ENCODE measurements around the gene PLA2G3.
"Not testable (repeated sequence)": the region's sequence is repeated elsewhere in the genome, so short reads cannot be mapped to it uniquely, and the experiment has no call there.

PLA2G3 gene, protein sequence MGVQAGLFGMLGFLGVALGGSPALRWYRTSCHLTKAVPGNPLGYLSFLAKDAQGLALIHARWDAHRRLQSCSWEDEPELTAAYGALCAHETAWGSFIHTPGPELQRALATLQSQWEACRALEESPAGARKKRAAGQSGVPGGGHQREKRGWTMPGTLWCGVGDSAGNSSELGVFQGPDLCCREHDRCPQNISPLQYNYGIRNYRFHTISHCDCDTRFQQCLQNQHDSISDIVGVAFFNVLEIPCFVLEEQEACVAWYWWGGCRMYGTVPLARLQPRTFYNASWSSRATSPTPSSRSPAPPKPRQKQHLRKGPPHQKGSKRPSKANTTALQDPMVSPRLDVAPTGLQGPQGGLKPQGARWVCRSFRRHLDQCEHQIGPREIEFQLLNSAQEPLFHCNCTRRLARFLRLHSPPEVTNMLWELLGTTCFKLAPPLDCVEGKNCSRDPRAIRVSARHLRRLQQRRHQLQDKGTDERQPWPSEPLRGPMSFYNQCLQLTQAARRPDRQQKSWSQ

DNA sequence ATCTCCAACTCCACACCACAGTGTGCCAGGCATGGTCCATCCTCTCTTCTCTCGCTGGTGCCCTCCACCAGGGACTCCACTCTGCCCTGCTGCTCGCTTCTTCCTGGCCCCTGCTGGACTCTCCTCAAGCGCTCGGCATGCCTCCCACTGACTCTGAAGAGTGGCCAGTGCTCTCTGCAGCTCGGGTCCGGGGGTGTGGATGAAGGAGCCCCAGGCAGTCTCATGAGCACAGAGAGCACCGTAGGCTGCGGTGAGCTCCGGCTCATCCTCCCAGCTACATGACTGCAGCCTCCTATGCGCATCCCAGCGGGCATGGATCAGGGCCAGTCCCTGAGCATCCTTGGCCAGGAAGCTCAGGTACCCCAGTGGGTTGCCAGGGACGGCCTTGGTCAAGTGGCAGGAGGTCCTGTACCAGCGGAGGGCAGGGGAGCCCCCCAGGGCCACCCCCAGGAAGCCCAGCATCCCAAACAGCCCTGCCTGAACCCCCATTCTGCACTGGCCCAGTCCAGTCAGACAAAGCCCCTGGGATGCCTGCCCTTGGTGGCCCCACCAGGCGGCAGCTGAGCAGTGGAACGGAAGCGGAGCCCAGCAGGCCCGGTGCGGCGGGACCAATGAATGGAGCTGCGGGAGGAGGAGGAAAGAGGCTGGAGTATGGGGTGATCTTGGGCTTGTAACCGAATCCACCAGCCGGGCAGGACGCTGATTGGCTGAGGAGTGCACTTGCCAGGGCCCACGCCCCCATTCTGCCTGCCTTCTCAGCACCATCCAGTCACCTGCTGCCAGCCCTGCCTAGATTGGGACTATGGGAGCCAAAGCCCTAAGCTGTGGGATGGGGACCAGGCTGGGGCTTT is at the start of gene PLA2G3:
Gene PLA2G3, minus strand, starts transcription at position 643 of the 851 bp plus-strand sequence. Its CDS starts 154 bp downstream, at position 489.
- Histone ChIP-seq H3K4me3 (ENCODE audit: low read length) (peak within 1 kb of the TSS; percentile 88; the same call in 1 of the 2 replicates), H3K27ac (ENCODE audit: low read length) (peak within 1 kb of the TSS; percentile 95), H3K9me3 (ENCODE audit: insufficient read depth, low read depth, low read length) (no peaks in the 10 kb centered on the region), H3K9ac (ENCODE audit: low read depth, low read length) (peak within 1 kb of the TSS; percentile 89; the same call in 1 of the 2 replicates), H3K4me1 (ENCODE audit: insufficient read depth, low read length) (peaks cover 6% of the 10 kb centered on the region; the same call in 1 of the 2 replicates), H3K27me3 (ENCODE audit: insufficient read depth, low read length) (no peaks in the 10 kb centered on the region), H3K36me3 (ENCODE audit: insufficient read depth, low read depth, low read length) (peaks cover 33% of the 10 kb centered on the region; the same call in 1 of the 2 replicates)

DNA sequence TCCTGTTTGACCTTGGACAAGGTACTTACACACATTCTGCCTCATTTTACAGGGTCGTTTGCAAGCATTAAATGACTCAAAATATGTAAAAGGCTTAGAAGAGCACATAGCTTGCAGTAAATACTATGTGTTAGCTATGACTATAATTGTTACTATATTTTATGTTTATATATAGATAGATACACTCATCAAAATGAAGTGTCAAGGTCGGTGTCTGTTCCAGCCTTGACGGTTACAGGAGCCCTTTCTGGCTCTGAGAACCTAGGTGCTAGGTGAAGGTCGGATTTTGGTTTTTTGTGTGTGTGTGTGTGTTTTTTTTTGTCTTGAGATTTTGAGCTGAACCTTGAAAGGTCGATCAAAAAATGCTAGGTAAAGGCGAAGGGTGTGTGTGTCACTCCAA is 47.3 kb upstream of the PLA2G3 start:
- 0 out of 2 replicates have a peak, but pooled peaks cover 2% of the 10 kb centered on the region for H3K36me3 ChIP-seq (ENCODE audit: insufficient read depth, low read depth, low read length)
- no peak overlapping the region for H3K9ac ChIP-seq (ENCODE audit: low read depth, low read length)
- no peak overlapping the region for H3K27ac ChIP-seq (ENCODE audit: low read length)
- no peaks in the 10 kb centered on the region for H3K27me3 ChIP-seq (ENCODE audit: insufficient read depth, low read length)
- H3K4me1 ChIP-seq (ENCODE audit: insufficient read depth, low read length), result no peaks in the 10 kb centered on the region
- no peak overlapping the region for H3K4me3 ChIP-seq (ENCODE audit: low read length)
- H3K9me3 ChIP-seq (ENCODE audit: insufficient read depth, low read depth, low read length), result no peaks in the 10 kb centered on the region; the same call in 1 of the 2 replicates

DNA sequence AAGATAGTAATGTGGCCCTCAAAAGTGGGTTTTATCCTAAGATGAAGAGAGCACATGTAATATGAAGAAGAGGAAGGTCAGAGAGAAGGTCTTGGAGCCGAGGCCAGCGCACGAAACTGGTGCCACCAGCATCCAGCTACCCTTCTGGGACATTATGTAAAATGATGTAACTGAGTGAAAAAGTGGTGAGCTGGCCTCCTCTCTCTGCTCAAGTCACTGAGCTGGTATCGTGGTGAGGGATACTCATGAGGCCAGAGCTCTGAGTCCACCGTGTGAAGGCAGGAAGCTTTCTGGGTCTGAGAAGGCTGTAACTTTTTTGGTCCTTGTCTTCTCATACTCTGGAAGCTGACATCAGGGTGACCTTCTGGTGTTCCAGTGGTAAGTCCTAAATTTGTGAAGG is 44.7 kb upstream of the PLA2G3 start:
- no peak overlapping the region for H3K9ac ChIP-seq (ENCODE audit: low read depth, low read length)
- no peak overlapping the region for H3K27ac ChIP-seq (ENCODE audit: low read length)
- H3K36me3 ChIP-seq (ENCODE audit: insufficient read depth, low read depth, low read length), result no peaks in the 10 kb centered on the region
- no peaks in the 10 kb centered on the region for H3K27me3 ChIP-seq (ENCODE audit: insufficient read depth, low read length)
- no peaks in the 10 kb centered on the region for H3K4me1 ChIP-seq (ENCODE audit: insufficient read depth, low read length)
- H3K9me3 ChIP-seq (ENCODE audit: insufficient read depth, low read depth, low read length), result no peaks in the 10 kb centered on the region; the same call in 1 of the 2 replicates
- H3K4me3 ChIP-seq (ENCODE audit: low read length), result no peak overlapping the region

DNA sequence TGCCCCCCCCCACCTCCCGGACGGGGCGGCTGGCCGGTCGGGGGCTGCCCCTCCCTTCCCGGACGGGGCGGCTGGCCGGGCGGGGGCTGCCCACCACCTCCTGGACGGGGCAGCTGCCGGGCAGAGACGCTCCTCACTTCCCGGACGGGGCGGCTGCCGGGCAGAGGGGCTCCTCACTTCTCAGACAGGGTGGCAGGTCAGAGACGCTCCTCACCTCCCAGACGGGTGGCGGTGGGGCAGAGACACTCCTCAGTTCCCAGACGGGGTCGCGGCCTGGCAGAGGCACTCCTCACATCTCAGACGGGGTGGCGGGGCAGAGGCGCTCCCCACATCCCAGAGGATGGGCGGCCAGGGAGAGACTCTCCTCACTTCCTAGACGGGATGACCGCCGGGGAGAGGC is 43.7 kb upstream of the PLA2G3 start:
- no peak overlapping the region for H3K4me3 ChIP-seq (ENCODE audit: low read length)

DNA sequence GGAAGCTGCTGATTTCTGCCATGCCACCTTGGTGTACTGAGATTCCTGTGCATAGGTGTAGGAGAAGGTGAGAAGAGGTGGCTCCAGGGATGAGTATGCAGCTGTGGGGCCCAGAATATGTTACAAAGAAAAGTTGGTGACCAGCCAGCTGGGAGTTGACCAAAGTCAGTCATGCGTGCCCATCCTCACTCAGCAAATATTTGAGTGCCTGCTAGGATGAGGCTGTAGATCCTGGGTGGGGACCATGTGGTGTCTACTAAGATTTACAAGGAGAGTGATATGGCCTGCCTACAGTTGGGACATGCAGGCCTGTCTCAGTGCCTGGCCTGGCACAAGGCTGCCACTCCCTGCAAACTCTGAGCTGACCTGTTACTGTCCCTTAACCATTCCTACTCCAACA is 39.0 kb upstream of the PLA2G3 start:
- H3K4me3 ChIP-seq (ENCODE audit: low read length), result no peak overlapping the region
- no peaks in the 10 kb centered on the region for H3K27me3 ChIP-seq (ENCODE audit: insufficient read depth, low read length)
- no peaks in the 10 kb centered on the region for H3K36me3 ChIP-seq (ENCODE audit: insufficient read depth, low read depth, low read length)
- H3K9ac ChIP-seq (ENCODE audit: low read depth, low read length), result no peak overlapping the region; the same call in 1 of the 2 replicates
- H3K27ac ChIP-seq (ENCODE audit: low read length), result no peak overlapping the region
- no peaks in the 10 kb centered on the region for H3K9me3 ChIP-seq (ENCODE audit: insufficient read depth, low read depth, low read length)
- no peaks in the 10 kb centered on the region for H3K4me1 ChIP-seq (ENCODE audit: insufficient read depth, low read length)

More for the DNA sequence above, 43.7 kb upstream of the PLA2G3 start:
- no peaks in the 10 kb centered on the region for H3K4me1 ChIP-seq (ENCODE audit: insufficient read depth, low read length)
- H3K27ac ChIP-seq (ENCODE audit: low read length), result no peak overlapping the region
- H3K9ac ChIP-seq (ENCODE audit: low read depth, low read length), result no peak overlapping the region
- H3K9me3 ChIP-seq (ENCODE audit: insufficient read depth, low read depth, low read length), result no peaks in the 10 kb centered on the region; the same call in 1 of the 2 replicates
- H3K27me3 ChIP-seq (ENCODE audit: insufficient read depth, low read length), result no peaks in the 10 kb centered on the region
- H3K36me3 ChIP-seq (ENCODE audit: insufficient read depth, low read depth, low read length), result no peaks in the 10 kb centered on the region

DNA sequence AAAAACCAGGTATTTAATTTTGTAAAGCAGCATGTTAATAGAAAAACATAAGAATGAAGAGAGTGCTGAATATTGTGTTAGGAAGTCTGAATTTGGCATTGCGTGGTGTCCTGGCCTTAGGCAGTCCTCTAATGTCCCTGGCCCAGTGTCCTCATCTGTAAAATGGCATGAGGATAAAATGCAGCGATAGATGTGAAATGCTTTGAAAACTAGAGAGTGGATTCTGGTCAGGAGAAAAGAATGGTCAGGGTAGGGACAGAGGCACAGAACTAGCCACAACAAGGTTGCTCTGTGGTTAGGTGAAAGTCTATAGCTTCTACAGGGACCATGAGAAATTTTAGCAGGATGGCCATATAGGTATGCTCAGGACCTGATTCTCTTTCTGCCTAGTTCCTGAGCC is 38.6 kb upstream of the PLA2G3 start:
- Histone ChIP-seq H3K27ac (ENCODE audit: low read length) (no peak overlapping the region), H3K36me3 (ENCODE audit: insufficient read depth, low read depth, low read length) (no peaks in the 10 kb centered on the region), H3K9ac (ENCODE audit: low read depth, low read length) (no peak overlapping the region), H3K9me3 (ENCODE audit: insufficient read depth, low read depth, low read length) (no peaks in the 10 kb centered on the region), H3K4me1 (ENCODE audit: insufficient read depth, low read length) (no peaks in the 10 kb centered on the region), H3K27me3 (ENCODE audit: insufficient read depth, low read length) (no peaks in the 10 kb centered on the region), H3K4me3 (ENCODE audit: low read length) (no peak overlapping the region)

DNA sequence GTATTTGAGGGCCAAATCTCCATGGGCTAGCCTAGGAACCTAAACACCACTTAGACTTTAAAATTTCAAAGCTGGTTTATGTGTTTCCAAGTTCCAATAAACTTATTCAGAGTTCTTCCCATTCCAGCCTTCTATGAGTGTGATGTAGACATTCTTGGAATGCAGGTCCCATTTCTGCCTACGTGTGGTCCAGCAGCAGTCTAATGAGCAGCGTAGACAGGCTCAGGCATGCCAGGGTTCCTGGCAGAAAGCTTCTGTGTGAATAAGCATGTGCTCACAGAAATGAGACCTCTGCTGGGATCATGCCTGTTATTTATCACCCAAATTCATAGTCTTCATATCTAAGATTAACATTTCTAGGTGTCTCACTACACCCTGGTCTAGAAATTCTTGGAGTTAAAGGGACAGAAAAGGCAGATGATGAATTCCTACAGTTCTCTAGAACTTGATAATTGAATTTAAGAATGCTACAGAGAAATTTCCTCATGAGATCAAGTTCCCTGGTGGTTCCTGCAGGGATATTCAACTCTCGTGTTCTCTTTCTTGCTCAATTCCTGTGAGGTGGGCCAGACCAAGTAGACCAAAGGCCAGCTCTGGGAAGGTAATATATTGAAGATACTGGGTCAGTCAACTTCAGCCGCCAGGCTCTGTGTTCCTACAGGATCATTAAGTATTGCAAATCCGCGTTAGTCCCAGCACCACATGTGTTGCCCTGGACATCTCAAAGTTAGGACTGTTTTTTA is 37.3 kb upstream of the PLA2G3 start:
- Histone ChIP-seq H3K27me3 (ENCODE audit: insufficient read depth, low read length) (no peaks in the 10 kb centered on the region), H3K36me3 (ENCODE audit: insufficient read depth, low read depth, low read length) (no peaks in the 10 kb centered on the region), H3K4me3 (ENCODE audit: low read length) (no peak overlapping the region), H3K4me1 (ENCODE audit: insufficient read depth, low read length) (no peaks in the 10 kb centered on the region), H3K27ac (ENCODE audit: low read length) (no peak overlapping the region), H3K9ac (ENCODE audit: low read depth, low read length) (no peak overlapping the region), H3K9me3 (ENCODE audit: insufficient read depth, low read depth, low read length) (no peaks in the 10 kb centered on the region)

DNA sequence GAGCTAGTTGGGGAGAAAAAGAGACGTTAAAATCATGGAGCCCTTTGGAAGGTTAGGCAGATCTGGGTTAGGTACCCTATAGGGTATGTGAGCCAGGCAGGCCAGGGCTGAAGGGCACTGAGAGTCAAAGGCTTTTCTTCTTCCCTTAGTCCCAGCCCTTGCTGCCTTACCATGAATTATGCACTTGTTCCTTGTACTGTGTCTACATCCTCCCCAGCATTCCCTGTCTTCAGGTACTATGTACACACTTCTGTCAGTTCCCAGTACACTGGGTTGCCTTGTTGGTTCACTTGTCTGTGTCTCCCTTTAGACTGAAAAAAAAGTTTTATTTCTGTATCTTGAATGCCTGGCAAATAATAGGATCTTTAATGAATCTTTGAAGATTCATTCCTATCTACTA is 36.6 kb upstream of the PLA2G3 start:
- Histone ChIP-seq H3K27ac (ENCODE audit: low read length) (no peak overlapping the region), H3K27me3 (ENCODE audit: insufficient read depth, low read length) (no peaks in the 10 kb centered on the region), H3K9ac (ENCODE audit: low read depth, low read length) (no peak overlapping the region), H3K4me1 (ENCODE audit: insufficient read depth, low read length) (no peaks in the 10 kb centered on the region), H3K9me3 (ENCODE audit: insufficient read depth, low read depth, low read length) (no peaks in the 10 kb centered on the region), H3K36me3 (ENCODE audit: insufficient read depth, low read depth, low read length) (no peaks in the 10 kb centered on the region), H3K4me3 (ENCODE audit: low read length) (no peak overlapping the region)

DNA sequence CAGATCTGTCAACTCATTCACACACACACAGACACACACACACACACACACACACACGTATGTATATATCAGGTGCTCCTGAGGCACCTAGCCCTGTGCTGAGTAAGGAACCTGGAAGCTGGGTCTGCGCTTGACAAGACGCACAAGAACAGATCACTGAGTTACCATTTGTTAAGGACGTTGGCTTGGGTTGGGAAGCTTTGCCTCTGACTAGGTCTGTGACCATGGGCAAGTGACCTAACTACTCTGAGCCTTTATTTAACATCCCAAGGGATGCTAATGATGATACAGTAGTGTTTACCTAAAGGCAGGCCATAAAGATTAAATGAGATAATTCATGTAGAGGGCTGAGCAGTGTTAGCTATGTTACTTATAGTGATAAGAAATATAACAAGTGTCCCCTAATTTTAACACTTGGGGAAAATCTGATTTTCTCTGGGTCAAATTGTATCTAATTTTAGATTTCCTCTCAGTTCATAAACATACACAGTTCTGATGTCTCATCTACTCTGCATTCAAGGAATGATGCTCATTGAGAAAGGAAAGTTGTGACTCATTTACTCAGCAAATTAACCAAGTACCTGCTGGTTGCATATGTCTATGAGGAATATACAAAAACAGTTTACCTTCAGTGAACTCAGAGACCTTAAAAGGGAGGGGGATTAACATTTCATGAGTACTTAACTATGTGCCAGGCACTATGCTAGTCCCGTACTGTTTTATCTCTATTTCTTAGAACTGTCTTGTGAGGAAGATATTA is 33.3 kb upstream of the PLA2G3 start:
- Histone ChIP-seq H3K9ac (ENCODE audit: low read depth, low read length) (no peak overlapping the region), H3K27me3 (ENCODE audit: insufficient read depth, low read length) (no peaks in the 10 kb centered on the region), H3K9me3 (ENCODE audit: insufficient read depth, low read depth, low read length) (no peaks in the 10 kb centered on the region), H3K27ac (ENCODE audit: low read length) (no peak overlapping the region), H3K4me1 (ENCODE audit: insufficient read depth, low read length) (no peaks in the 10 kb centered on the region), H3K4me3 (ENCODE audit: low read length) (no peak overlapping the region), H3K36me3 (ENCODE audit: insufficient read depth, low read depth, low read length) (no peaks in the 10 kb centered on the region)

DNA sequence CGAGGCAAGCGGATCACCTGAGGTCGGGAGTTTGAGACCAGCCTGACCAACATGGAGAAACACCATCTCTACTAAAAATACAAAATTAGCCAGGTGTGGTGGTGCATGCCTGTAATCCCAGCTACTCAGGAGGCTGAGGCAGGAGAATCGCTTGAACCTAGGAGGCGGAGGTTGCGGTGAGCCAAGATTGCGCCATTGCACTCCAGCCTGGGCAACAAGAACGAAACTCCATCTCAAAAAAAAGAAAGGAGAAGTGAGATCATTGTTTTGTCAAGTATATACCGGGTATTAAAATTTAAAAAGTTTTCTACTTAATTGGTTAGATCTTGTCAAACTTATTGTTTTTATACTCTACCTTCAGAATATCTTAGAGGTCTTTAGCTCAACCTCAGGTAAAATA is 31.4 kb upstream of the PLA2G3 start:
- not testable (repeated sequence) for H3K4me3 ChIP-seq (ENCODE audit: low read length); H3K27me3 ChIP-seq (ENCODE audit: insufficient read depth, low read length); H3K36me3 ChIP-seq (ENCODE audit: insufficient read depth, low read depth, low read length); H3K9me3 ChIP-seq (ENCODE audit: insufficient read depth, low read depth, low read length); H3K4me1 ChIP-seq (ENCODE audit: insufficient read depth, low read length); H3K27ac ChIP-seq (ENCODE audit: low read length); H3K9ac ChIP-seq (ENCODE audit: low read depth, low read length)

All from iPS-20b (cell line).